ENCODE results near the gene SLC4A3.
"Not testable (repeated sequence)": the region's sequence is repeated elsewhere in the genome, so short reads cannot be mapped to it uniquely, and the experiment has no call there.

SLC4A3 gene

DNA sequence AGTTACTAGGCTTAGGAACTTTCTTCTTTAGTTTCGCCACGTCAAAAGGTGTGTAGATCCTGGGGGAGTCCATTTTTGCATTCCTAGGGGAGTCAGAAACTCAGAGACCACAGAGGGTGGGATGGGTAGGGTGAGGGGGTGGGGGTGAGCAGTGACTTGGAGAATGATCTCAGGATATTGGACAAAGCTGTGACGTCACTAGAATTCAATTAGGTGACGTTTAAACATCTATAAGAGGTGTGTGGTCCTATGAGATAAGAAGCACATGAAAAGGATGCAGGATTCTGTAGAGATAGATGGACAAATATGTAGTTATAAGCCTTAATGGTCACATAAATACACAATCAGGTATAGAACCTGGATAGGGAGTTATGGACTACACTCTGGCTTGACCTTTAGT lies 21.5 kb downstream of the SLC4A3 start:
- no peak for DNase-seq

DNA sequence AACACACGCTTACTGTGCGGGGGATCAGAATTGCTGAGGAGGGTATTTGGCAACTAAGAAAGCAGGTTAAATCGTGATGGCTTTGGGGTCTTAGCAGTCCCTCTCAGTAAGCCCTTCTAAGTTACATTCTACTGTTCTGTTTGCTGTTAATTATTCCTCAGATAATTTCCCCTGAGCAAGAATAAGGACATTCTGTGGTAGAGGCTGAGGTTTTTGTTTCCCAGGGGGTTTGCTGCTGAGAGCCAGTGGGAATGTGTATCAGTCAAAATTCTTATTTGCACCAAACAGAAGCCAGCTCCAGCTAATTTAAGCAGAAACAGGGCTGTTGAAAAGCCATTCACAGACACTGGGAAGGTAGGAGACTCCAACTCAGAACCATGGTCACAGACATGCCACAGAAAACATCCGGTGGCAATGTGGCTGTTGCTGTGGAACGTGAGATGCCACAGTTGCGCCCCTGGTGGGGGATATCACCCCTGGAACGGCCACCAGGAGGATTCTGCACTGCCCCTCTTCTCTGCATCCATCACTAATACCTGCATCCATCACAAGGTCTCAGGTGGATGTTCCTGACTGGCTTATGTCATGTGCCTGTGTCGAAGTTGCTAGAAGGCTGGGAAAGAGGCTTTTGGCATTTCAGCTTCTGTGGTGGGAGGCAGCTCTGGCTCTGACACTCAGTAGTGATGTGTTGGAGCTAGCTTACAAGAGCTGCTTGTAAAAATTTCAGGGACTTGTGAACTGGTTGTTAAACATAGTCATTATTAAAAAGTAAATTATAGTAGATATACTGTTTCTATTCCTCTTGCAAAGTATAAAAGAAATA lies 23.2 kb downstream of the SLC4A3 start:
- DNase-seq, result no peak

DNA sequence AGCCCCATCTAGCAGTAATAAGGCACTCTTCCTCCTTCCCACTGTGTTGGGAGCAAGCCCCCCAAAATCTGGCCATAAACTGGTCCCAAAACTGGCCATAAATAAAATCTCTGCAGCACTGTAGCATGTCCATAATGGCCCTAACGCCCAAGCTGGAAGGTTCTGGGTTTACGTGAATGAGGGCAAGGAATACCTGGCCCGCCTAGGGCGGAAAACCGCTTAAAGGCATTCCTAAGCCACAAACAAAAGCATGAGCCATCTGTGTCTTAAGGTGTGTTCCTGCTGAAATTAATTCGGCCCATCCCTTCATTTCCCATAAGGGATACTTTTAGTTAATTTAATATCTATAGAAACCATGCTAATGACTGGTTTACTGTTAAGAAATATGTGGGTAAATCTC lies 24.2 kb downstream of the SLC4A3 start:
- not testable (repeated sequence) for DNase-seq

DNA sequence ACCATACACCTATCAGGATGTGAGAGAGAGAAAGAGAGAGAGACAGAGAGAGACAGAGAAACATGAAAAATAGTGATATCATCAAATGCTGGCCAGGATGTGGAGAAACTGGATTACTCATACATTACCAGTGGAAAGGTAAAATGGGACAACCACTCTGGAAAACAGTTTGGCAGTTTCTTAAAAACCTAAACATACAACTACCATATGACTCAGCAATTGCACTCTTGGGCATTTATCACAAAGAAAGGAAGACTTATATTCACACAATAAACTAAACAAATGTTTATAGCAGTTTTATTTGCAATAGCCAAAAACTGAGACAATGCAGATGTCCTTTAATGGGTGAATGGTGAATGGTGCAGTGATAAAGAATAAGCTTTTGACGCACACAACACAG lies 29.1 kb downstream of the SLC4A3 start:
- no peak for DNase-seq

DNA sequence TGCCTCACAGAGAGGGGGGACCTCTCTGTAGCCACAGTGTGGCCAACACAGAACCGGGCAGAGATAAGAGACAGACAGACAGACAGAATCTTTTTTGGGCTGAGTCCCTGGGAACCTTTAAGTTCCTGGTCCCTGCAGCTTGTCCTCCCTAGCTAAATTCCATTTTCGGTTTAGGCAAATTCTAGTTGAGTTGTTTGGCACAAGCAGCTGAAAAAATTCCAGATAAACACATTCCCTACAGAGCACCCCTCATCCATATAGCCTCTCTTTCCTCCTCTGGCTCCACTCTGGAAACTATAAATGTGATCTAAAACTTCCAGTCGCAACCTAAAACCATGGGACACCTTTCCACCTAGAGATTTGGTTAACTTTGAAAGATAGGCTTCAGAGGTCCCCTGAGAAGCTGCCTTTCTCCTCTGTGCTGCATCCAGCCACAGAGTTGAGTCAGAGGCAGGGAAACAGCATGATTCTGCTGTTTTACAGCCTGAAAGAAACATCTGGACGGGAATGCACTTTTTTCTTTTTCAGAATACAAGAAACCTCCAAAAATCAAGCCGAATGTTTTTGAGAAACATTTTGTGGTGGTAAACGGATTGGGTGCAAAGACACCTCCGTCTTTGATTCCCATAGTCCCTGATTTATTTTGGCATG lies 30.9 kb downstream of the SLC4A3 start:
- DNase-seq, result no peak

DNA sequence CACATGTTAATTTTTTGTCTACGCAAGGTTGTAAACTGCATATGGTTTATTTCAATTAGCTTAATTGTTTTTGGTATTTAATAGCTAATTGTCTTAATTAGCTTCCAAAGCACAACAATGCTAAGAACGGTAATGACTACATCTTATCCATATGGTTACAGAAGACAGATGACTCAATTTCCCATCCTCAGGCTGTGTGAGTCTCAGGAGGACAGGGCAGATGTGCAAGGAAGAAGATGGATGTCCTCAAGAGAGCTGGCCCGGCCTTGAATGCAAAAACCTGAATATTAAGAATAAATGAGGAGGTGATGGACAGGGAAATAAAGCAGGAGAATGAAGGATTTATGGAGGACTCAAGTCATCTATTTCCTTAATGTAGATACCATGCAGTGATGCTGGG lies 31.4 kb downstream of the SLC4A3 start:
- no peak for DNase-seq

DNA sequence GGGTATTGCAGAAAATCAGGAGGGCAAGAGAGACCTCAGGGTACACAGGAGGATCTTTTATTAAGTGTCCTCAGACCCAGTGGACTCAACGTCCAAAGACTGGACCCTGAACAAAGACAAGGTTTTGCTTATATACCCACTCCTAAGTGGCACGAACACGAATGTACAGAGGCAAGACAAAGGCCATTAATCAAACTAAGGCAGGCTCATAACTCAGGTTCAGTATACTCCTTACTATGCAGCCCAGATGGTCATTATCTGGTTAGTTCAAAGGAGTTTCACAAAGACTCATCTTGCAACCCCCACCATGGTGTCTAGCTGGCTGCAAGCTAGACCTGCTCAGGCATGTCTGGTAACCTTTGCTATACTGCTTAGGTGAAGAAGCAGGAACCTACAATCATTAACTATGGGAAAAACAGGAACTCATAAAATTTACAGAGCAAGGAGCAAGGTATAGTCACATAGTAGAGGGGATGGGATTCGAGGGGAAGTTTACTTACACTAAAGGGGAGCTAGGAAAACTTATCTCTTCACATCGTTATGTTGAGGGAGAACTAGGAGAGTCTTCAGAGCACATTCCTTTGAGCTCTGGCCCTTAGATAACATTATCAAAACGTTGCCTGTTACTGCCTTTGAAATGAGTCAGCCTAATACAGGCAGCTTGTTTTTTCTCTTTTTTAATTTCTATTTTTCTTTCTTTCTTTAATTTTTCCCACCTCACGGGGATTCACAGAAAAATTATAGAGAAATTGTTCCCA lies 33.9 kb downstream of the SLC4A3 start:
- no peak for DNase-seq

DNA sequence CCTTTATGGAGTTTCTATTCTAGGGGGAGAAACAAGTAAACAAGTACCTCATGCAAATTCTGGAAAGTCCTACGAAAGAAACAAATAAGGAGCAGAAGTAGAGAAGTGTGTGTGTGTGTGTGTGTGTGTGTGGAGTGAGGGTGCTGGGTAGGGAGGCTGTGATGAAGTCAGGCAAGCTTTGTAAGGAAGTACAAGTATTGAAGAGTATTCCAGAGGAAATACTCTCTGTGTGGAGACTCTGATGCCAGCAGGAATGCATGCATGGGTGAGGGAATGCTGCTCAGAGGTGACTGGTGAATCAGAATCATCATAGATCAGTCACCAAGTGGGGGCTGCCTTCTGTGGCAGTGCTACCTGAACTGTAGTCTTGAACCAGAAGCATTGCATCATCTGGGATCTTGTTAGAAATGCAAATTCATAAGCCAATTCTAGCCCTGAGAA lies 34.5 kb downstream of the SLC4A3 start:
- no peak for DNase-seq

DNA sequence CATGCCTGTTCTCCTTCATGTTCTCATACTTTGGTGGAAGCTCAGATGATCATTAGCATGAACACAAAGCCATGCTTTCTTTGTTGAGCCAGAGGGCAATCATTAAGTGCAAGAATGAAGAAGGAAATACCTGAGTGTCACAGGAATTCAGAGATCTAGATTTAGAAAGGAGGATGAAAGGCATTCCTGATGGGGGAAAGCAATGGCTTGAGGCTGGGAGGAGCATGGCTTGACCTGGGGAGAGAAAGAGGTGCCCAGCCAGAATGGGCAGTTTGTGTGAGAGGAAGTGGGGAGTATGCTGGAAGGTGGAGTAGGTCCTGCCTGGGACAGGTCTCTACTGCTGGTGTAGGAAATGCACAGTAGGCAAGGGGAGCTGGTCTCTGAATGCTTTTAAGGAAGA lies 35.1 kb downstream of the SLC4A3 start:
- DNase-seq, result no peak

DNA sequence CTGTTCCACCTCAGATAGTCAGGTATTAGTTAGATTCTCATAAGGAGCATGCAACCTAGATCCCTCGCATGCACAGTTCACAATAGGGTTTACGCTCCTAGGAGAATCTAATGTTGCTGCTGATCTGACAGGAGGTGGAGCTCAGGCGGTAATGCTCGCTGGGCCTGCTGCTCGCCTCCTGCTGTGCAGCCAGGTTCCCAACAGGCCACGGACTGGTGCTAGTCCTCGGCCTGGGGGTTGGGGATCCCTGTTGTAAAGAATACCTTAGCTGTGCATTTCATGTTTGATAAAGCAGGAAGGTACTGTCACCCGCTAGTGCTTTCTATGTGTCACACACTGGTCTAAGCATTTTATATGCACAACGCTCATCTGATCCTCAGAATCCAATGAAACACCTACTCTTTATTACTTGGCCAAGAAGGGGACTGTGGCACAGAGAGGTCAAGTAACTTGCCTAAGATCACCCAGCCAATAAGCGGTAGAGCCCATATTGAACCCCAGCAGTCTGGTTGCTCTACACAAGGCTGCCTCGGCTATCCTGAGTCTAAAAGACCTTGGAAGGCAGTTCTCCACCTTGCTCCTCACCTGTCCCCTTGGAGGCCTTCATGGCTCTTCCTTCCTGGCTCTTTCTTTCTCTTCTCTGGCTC lies 35.8 kb downstream of the SLC4A3 start:
- DNase-seq, result no peak

DNA sequence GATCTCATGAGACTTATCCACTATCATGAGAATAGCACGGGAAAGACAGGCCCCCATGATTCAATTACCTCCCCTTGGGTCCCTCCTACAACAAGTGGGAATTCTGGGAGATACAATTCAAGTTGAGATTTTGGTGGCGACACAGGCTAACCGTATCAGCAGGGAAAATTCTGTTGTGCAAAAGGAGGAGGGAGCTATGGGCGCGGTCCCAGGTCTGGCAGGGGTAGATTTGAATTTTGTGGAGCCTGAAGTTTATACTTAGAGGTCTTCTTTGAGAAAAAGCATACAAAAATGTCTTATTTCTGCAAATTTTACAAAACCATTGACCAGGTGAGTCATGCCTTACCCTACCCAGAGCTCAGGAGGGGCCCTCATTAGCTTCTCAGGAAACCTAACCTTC lies 36.6 kb downstream of the SLC4A3 start:
- DNase-seq, result no peak

DNA sequence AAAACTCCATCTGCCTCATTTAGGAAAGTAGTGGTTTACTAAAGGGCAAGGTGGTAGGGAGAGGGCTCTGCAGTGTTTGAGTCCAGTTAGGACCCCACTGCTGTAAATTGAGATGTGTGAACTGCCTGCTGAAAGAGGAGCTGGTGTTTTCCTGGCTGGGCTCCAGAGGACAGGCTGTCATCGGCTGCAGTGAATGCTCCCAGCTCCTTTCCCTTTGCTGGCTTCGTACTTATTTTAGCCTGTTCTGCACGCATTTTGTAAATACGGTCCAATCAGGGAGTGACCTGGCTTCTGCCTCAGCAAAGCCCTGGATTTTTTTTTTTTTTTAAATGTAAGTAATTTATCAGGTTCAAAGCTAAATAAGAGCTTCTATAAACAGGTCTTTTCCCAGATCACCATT lies 37.5 kb downstream of the SLC4A3 start:
- DNase-seq, result no peak

DNA sequence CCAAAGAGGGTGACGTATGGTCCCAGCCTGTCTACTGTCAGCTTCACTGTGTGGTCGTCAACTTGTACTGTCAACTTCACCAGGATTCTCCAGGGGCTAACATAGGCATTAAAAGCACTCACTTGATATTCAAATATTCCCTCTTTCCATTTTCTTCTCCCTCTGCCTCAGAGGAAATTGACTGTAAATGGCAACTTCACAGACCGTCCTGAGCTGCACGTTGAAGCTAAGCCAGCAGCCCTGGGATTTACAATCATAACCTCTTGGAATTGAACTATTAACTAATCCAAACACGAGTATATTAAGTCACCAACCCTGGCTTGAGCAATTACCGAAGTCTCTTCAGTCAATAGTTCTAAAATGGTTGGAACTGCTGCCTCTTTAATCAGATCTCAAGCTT lies 38.5 kb downstream of the SLC4A3 start:
- DNase-seq, result no peak

DNA sequence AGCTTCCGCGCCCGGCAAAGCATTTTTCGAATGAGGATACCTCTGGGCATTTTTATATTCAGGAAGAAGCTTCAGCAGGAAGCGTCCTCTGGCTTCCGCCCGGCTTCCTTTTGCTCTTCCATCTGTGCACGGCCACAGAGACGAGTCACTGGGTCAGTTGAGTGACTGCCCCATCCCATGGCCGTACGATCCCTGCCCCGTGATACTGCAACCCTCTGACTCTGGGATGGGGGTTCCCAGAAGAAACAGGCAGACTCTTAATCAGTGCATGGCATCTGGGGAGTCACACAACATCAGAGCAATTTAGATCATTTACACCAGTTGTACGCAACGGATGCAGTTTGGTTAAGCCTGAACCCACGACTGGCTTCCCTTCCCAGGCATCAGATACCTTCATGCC lies 40.9 kb downstream of the SLC4A3 start:
- no peak for DNase-seq

DNA sequence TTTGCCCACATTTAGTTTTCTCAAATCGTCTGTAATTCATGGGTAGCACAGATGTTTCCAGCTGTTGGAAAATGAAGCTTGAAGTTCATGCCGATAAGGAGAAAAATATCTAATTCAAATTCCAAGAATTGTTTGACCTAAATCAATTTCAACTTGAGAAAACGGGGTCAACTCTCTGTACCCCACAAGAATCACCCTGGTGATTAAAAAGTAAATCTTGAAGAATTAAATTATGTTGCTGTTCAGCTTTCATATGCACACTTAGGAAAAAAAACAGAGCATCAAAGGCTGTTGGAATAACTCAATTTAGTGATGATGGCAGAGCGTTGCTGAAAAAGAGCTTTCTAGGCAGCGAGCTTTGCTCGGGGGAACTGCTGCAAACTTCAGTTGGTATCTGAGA lies 43.0 kb downstream of the SLC4A3 start:
- no peak for DNase-seq

DNA sequence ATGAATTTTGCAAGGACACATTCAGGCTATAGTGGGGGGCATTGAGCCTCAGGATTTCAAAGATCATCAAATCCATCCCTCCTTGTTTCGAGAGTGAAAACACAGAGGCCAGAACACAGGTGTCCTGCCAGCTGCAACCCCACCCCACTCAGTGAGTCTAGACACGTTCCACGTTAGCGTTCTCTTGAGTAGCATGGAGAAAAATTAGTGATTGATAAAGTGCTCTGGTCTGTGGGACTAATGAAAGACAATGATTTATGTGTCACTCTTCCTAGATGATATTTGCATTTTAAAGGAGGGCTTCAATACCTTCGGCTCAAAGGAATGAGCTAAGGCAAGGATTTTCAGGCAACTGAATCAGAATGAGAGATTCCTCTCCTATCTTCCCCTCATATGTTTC lies 43.8 kb downstream of the SLC4A3 start:
- no peak for DNase-seq

DNA sequence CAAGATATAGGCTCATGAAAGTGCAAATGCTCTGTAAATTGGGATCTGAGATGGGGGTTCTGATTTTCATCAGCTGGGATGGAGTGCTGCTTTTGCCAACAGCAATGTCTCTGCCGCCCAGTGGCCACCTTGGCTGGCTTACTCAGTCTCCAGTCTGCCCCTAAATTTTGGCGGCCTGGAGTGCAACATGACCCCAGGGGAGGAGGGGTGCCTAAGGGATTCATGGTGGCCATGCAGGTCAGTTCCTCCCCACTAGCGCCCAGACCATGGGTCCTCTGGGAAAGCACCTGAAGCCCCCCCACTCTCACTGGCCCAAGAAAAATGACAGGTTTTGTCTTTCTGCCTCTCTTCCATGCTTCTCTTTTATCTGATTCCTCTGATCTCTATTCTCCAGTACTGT lies 45.0 kb downstream of the SLC4A3 start:
- no peak for DNase-seq

DNA sequence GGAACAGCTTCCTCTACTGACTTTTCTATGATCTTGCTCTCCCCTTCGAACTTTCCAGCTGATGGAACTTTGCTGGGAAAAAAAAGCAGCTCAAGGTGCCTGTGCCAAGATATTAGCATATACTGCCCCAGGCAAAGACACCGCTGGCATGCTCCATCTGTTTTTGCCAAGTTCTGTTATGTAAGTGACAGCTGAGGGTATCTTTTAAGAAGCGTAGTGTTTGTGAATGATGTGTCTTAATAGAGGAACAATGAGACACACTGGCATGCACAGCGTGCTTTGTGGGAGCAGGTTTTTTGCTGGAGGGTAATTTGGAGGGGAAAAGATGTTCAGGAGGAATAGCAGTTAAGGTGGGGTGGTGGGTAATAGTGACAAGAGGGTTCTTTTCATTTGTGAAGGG lies 47.8 kb downstream of the SLC4A3 start:
- no peak for DNase-seq

DNA sequence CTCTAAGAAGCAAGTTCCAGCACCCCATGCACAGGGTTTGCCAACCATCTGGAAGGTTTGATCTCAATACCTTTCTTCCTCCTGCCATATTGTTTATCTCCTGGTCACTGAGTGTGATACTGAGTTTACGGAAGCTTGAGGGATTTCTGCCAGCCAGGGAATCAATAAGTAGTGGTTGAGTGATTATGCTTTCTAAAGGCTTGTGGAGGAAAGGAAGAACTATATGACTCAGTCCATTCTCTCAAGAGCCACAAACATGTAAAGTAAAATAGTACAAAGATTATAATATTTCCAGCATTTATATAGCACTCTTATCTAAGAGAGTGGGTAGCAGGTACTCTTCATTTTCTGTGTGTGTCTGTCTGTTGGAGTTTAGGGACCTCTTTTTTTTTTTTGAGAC lies 49.2 kb downstream of the SLC4A3 start:
- DNase-seq, result no peak

DNA sequence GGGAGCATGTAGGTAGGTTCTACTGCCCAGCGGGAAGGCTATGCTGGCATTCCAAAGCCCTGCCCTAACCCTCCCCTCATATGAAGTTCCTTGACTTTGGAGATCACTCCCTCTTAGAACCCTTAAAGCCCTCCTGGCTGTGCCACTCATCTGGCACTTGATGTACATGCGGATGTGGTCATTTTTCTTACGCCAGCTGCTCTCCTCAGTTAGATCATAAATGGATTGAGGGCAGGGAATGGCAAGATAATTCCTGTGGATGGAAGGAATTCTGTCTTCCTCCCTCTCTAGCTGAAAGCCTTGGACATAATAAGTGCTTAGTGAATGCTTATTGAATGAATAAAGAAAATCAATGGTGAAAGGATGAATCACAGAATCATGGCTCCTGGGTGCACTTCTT lies 51.6 kb downstream of the SLC4A3 start:
- no peak for DNase-seq

DNA sequence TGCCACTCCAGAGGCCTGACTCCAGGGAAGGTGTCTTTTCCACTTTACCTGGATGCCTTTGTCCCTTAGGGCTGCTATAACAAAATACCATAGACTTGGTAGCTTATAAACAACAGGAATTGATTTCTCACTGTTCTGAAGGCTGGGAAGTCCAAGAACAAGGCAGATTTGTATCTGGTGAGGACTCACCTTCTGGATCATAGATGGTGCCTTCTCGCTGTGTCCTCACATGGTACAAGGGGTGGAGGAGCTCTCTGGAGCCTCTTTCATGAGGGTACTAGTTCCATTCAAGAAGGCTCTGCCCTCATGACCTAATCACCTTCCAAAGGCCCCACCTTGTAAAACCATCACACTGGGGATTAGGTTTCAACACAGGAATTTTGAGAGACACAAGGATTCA lies 52.1 kb downstream of the SLC4A3 start:
- no peak for DNase-seq

DNA sequence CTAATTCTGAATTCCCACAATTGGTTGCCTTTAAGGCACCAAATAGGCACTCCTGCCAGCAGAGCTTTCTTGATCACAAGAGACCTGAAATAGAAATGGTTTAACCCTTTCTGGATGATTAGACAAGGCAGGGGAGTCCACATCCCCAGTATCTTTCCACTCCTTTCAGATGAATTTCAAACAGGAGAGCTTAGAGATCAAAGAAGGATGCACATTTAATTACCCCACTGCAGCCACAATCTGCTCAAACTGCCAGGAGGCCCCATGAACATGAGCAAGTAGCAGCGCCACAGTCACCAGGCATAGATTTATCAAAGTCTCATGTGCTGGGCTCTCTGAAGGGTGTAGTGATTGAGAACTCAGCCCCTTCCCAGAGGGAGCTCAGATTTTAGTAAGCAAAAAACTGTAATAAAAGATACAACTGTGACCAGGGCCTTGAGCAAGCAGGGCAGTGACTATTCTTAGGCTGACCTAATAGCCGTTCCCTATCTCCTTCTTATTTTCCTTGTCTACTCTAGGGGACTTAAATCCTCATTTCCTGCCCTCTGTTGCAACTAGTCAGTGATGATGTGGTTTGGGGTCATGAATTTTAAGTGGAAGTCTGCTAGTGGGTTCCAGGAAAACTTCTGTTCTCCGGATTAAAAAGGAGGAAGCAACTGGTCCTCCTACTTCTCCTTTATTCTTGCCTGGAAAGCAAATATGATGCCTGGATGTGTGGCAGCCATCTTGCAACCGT lies 53.7 kb downstream of the SLC4A3 start:
- DNase-seq, result no peak
